GM12878 (cell line): ENCODE results near the gene MYO1E. TPM values are rescaled to one million over a fixed set of nuclear protein-coding genes. Genes with fewer than 3 reads are reported as not detected.

Experiments
- ATAC-seq: fragments of 200-7000 bp; cut with Tn5 transposase; 3 replicates; pipeline ENCODE4 v1.9.1; 2020; ENCODE audit warnings: mild to moderate bottlenecking, moderate library complexity
- BruUV-seq: library from RNA; stranded (reverse); fragments of 400-500 nt; replicated peaks from 2 replicates; lab custom pipeline; 2021; lab: Mats Ljungman, UMichigan
- CTCF ChIA-PET: fragments of 300-600 bp; sonication (Branson Sonifier 250); formaldehyde crosslinking; extraction: SDS; loops from one replicate; lab custom pipeline; 2021; ENCODE audit warnings: inconsistent platforms; lab: Yijun Ruan, JAX
- POLR2A ChIA-PET: fragments of 350-600 bp; formaldehyde crosslinking; extraction: SDS; loops from one replicate; lab custom pipeline; 2021; ENCODE audit warnings: inconsistent platforms; lab: Charles Lee
- RAD21 ChIA-PET: fragments of 300-600 bp; sonication (Branson Sonifier 250); formaldehyde crosslinking; loops from one replicate; lab custom pipeline; 2023; ENCODE audit warnings: antibody characterized with exemption; ENCODE audit not compliant: unreplicated experiment; lab: Charles Lee
- SMC1A ChIA-PET: fragments of 300-600 bp; sonication (Branson Sonifier 250); formaldehyde crosslinking; loops from one replicate; lab custom pipeline; 2023; ENCODE audit not compliant: unreplicated experiment, uncharacterized antibody; lab: Charles Lee
- DNase-seq: peaks from one replicate; pipeline ENCODE4 v3.0.0-alpha.2; 2011; ENCODE audit warnings: low read depth, low spot score
- FAIRE-seq: peaks from 3 replicates; lab custom pipeline; 2011; peaks lifted over from hg19 to GRCh38; lab: Jason Lieb, UNC
- H2AFZ ChIP-seq: 2 replicates; pipeline ENCODE4 v1.6.0; 2011; ENCODE audit warnings: low read depth, low read length, control low read depth; ENCODE audit not compliant: control insufficient read depth
- H3K27ac ChIP-seq: 2 replicates; pipeline ENCODE4 v1.5.1; 2011; ENCODE audit warnings: control low read depth; ENCODE audit not compliant: control insufficient read depth, insufficient read depth
- H3K27me3 ChIP-seq, 2 experiments: replicated peaks in 1 of 2; 2 replicates each; pipeline versions ENCODE4 v1.6.0 to v1.6.1; 2011; ENCODE audit warnings: low read length in 1 of 2; ENCODE audit not compliant: control insufficient read depth in 2 of 2, insufficient read depth in 2 of 2
- H3K36me3 ChIP-seq, 2 experiments: 2 replicates each; pipeline ENCODE4 v1.5.1; 2011; ENCODE audit warnings: low read length in 1 of 2; ENCODE audit not compliant: control insufficient read depth in 2 of 2, insufficient read depth in 2 of 2
- H3K4me1 ChIP-seq: 2 replicates; pipeline ENCODE4 v1.6.1; 2011; ENCODE audit warnings: mild to moderate bottlenecking, low read length, moderate library complexity, mixed read lengths; ENCODE audit not compliant: control insufficient read depth, insufficient read depth
- H3K4me2 ChIP-seq: 2 replicates; pipeline ENCODE4 v1.6.0; 2011; ENCODE audit warnings: control low read depth; ENCODE audit not compliant: control insufficient read depth, insufficient read depth
- H3K4me3 ChIP-seq: fragments of 200-600 bp; sonication (generic); 2 replicates; pipeline ENCODE4 v1.5.1; 2016
- H3K79me2 ChIP-seq: 2 replicates; pipeline ENCODE4 v1.6.0; 2011; ENCODE audit warnings: low read length; ENCODE audit not compliant: control insufficient read depth, insufficient read depth
- H3K9ac ChIP-seq: 2 replicates; pipeline ENCODE4 v1.8.0; 2011; ENCODE audit warnings: low read length, control low read depth, mixed read lengths; ENCODE audit not compliant: control insufficient read depth, insufficient read depth
- H3K9me3 ChIP-seq: replicated peaks from 3 replicates; pipeline ENCODE4 v1.5.1; 2011; ENCODE audit warnings: mild to moderate bottlenecking, low read length; ENCODE audit not compliant: control insufficient read depth, insufficient read depth
- H4K20me1 ChIP-seq: 2 replicates; pipeline ENCODE4 v1.6.0; 2011; ENCODE audit not compliant: control insufficient read depth, insufficient read depth
- JUND ChIP-seq: IDR thresholded peaks from 2 replicates; pipeline ENCODE4 v1.6.1; 2012; ENCODE audit warnings: low read depth, mild to moderate bottlenecking, low read length, improper control_type of control experiment, moderate library complexity
- PML ChIP-seq: IDR thresholded peaks from 2 replicates; pipeline ENCODE4 v1.6.1; 2012; ENCODE audit warnings: low read length, inconsistent platforms
- POLR2A ChIP-seq: IDR thresholded peaks from 2 replicates; pipeline ENCODE4 v1.6.1; 2011; ENCODE audit warnings: low read depth, mild to moderate bottlenecking, low read length
- POLR2AphosphoS2 ChIP-seq: IDR thresholded peaks from 2 replicates; pipeline ENCODE4 v1.6.1; 2011; ENCODE audit warnings: low read depth, mild to moderate bottlenecking, low read length, improper control_type of control experiment, moderate library complexity
- POLR2AphosphoS5 ChIP-seq: IDR thresholded peaks from 2 replicates; pipeline ENCODE4 v1.6.1; 2011; ENCODE audit warnings: mild to moderate bottlenecking, low read length, inconsistent platforms
- STAT3 ChIP-seq: IDR thresholded peaks from 2 replicates; pipeline ENCODE4 v1.6.1; 2011; ENCODE audit warnings: low read depth, low read length, improper control_type of control experiment
- WGBS: methylation state at CpG from one replicate; pipeline ENCODE4 v1.1.6; 2016; ENCODE audit warnings: low lambda C conversion rate; ENCODE audit not compliant: insufficient replicate concordance, insufficient coverage; ENCODE audit errors: missing lambda C conversion rate; 5-methylcytosine and 5-hydroxymethylcytosine counted together
- in situ Hi-C: fragments of 300-500 bp; cut with MboI; formaldehyde crosslinking; loops from 9 replicates; pipeline ENCODE4 v1.14.3; 2018; ENCODE audit warnings: mixed read lengths
- intact Hi-C: fragments of 100-400 bp; cut with micrococcal nuclease; formaldehyde crosslinking; loops from one replicate; pipeline ENCODE4 v1.14.2; 2022; ENCODE audit not compliant: unreplicated experiment
- polyA plus RNA-seq, 11 experiments: library from polyadenylated mRNA; depleted of rRNA in 4 of 11; unstranded in 6 of 11; stranded (reverse) in 5 of 11; fragments of >200 nt; fragmentation: Nextera tagmentation in 4 of 11; fragmentation: Illumina TruSeq in 1 of 11; extraction: Ambion mirVana in 4 of 11; extraction: Trizol in 1 of 11; gene quantifications; 1 replicate in 1 of 11; 2 replicates in 10 of 11; pipeline versions ENCODE4 v1.2.1 to v1.2.3, GENCODE V29; 2011 to 2016; ENCODE audit warnings: inconsistent platforms in 2 of 11, missing spikeins in 2 of 11, low read depth in 1 of 11
- total RNA-seq, 4 experiments: library from RNA; depleted of rRNA in 3 of 4; stranded (reverse); fragments of >200 nt in 3 of 4; fragmentation: Illumina TruSeq in 1 of 4; extraction: Trizol in 1 of 4; gene quantifications; 2 replicates each; pipeline versions ENCODE4 v1.2.1 to v1.2.3, GENCODE V29; 2013 to 2021

Gene MYO1E
- total and polyA plus RNA-seq, 10 of the 15 experiments (the other 5 are each of a cell fraction or from before 2014, with no cell fraction given), result 10.3 to 266 (median 64.9) TPM

- CTCF ChIA-PET, result interaction anchor here (0.6 to 1.0 kb wide), 3 partner anchors 9 to 1356 kb away, joined by 3 read pairs; no protein-coding TSS in a partner anchor
Observed at GRCh38 chr15:59131969-59132562, 240.6 kb downstream of the MYO1E start.

GRCh38 chr15:59131456-59131855, 241.2 kb downstream of the MYO1E start:
- Histone ChIP-seq H3K9me3 (peaks cover 11% of the 10 kb centered on the region), H3K79me2 (peaks cover 3% of the 10 kb centered on the region; the same call in 1 of the 2 replicates), H4K20me1 (no peaks in the 10 kb centered on the region), H2AFZ (no peak overlapping the region), H3K4me3 (no peak overlapping the region), H3K4me1 (no peaks in the 10 kb centered on the region), H3K27ac (no peak overlapping the region), H3K4me2 (no peak overlapping the region), H3K36me3 (peaks cover 25 to 29% of the 10 kb centered on the region in 2 experiments), H3K27me3 (no peaks in the 10 kb centered on the region), H3K9ac (no peak overlapping the region)
- ChIA-PET POLR2A (no interaction called here), RAD21 (no interaction called here), CTCF (no interaction called here), SMC1A (no interaction called here)
- DNase-seq, result no peak
- no peak for TF ChIP-seq STAT3
- TF ChIP-seq POLR2AphosphoS2, result no peak
- TF ChIP-seq POLR2AphosphoS5, result no peak
- no TSS peak for BruUV-seq
- intact Hi-C loops, result no loop called here
- no peak for ATAC-seq
- no peak for FAIRE-seq
- 99% methylated on average over 16 of the region's 16 CpGs for WGBS
- in situ Hi-C loops, result no loop called here

More at GRCh38 chr15:59131969-59132562, 240.6 kb downstream of the MYO1E start:
- Histone ChIP-seq H3K9ac (no peak overlapping the region), H2AFZ (no peak overlapping the region), H3K4me3 (no peak overlapping the region), H3K36me3 (peaks cover 29 to 33% of the 10 kb centered on the region in 2 experiments), H4K20me1 (no peaks in the 10 kb centered on the region), H3K4me1 (no peaks in the 10 kb centered on the region), H3K79me2 (peaks cover 3% of the 10 kb centered on the region; the same call in 1 of the 2 replicates), H3K4me2 (no peak overlapping the region), H3K9me3 (peaks cover 10% of the 10 kb centered on the region), H3K27ac (no peak overlapping the region)
- no TSS peak for BruUV-seq
- intact Hi-C loops (no loop called here), in situ Hi-C loops (no loop called here)
- no peak for DNase-seq
- ChIA-PET RAD21 (interaction anchor here (0.7 to 2.2 kb wide), 2 partner anchors 26 to 152 kb away, joined by 3 to 5 read pairs; no protein-coding TSS in a partner anchor), SMC1A (interaction anchor here (1.3 kb wide), 1 partner anchor 397 kb away, joined by 3 read pairs; no protein-coding TSS in a partner anchor), POLR2A (no interaction called here)
- no peak for FAIRE-seq
- TF ChIP-seq POLR2AphosphoS5, result no peak
- peak; percentile 1; the same call in 1 of the 2 replicates for TF ChIP-seq POLR2A
- TF ChIP-seq JUND, result no peak
- no peak for TF ChIP-seq PML
- TF ChIP-seq, all 136 proteins: peak for 1
- ATAC-seq, result no peak
- no peaks in the 10 kb centered on the region for H3K27me3 ChIP-seq
- WGBS, result 71% methylated on average over 3 of the region's 3 CpGs
